Panc1 (cell line): ENCODE data around the gene PSMA6. TPM values are rescaled to one million over a fixed set of nuclear protein-coding genes. Genes with fewer than 3 reads are reported as not detected.
"Not testable (repeated sequence)": the region's sequence is repeated elsewhere in the genome, so short reads cannot be mapped to it uniquely, and the experiment has no call there.

Source experiments
- ATAC-seq: fragments of 200-7000 bp; cut with Tn5 transposase; 2 replicates; pipeline ENCODE4 v1.9.1; 2020; ENCODE audit warnings: mild to moderate bottlenecking, moderate library complexity
- BruUV-seq: library from RNA; stranded (reverse); fragments of 400-500 nt; replicated peaks from 2 replicates; lab custom pipeline; 2021; lab: Mats Ljungman, UMichigan
- CTCF ChIA-PET: fragments of 300-600 bp; sonication (Branson Sonifier 250); formaldehyde crosslinking; loops from one replicate; lab custom pipeline; 2022; ENCODE audit warnings: antibody characterized with exemption; lab: Charles Lee
- POLR2A ChIA-PET: fragments of 300-600 bp; sonication (Branson Sonifier 250); formaldehyde crosslinking; loops from one replicate; lab custom pipeline; 2022; ENCODE audit warnings: antibody characterized with exemption; lab: Charles Lee
- DNase-seq: peaks from one replicate; pipeline ENCODE4 v3.0.0-alpha.2; 2010; ENCODE audit warnings: low read depth, low spot score
- H3K27ac ChIP-seq: 2 replicates; pipeline ENCODE4 v1.5.1; 2011; ENCODE audit warnings: mild to moderate bottlenecking, low read length, inconsistent platforms
- H3K27me3 ChIP-seq: fragments of 200-500 bp; sonication (Bioruptor generic); 2 replicates; pipeline ENCODE4 v1.6.0; 2014; ENCODE audit warnings: low read length, inconsistent platforms; ENCODE audit not compliant: control insufficient read depth, insufficient read depth
- H3K36me3 ChIP-seq: fragments of 200-500 bp; sonication (Bioruptor generic); 2 replicates; pipeline ENCODE4 v1.5.1; 2014; ENCODE audit warnings: inconsistent platforms, mild to moderate bottlenecking, low read length, moderate library complexity; ENCODE audit not compliant: control insufficient read depth, insufficient read depth
- H3K4me1 ChIP-seq: 2 replicates; pipeline ENCODE4 v1.5.1; 2011; ENCODE audit warnings: inconsistent platforms, mild to moderate bottlenecking, low read length, moderate library complexity; ENCODE audit not compliant: control insufficient read depth, insufficient read depth
- H3K4me3 ChIP-seq, 2 experiments: 2 replicates each; pipeline ENCODE4 v1.5.1; 2011 to 2012; ENCODE audit warnings: low read depth in 2 of 2, low read length in 2 of 2, mild to moderate bottlenecking in 2 of 2, inconsistent platforms in 1 of 2, moderate library complexity in 1 of 2
- H3K9me3 ChIP-seq: fragments of 200-500 bp; sonication (Bioruptor generic); 2 replicates; pipeline ENCODE4 v1.5.1; 2014; ENCODE audit warnings: low read depth, mild to moderate bottlenecking, inconsistent platforms, low read length, moderate library complexity; ENCODE audit not compliant: control insufficient read depth, insufficient read depth
- POLR2AphosphoS5 ChIP-seq: IDR thresholded peaks from 2 replicates; pipeline ENCODE4 v1.6.1; 2012; ENCODE audit warnings: mild to moderate bottlenecking, low read depth, low read length, moderate library complexity
- SIN3A ChIP-seq: IDR thresholded peaks from 2 replicates; pipeline ENCODE4 v1.6.1; 2012; ENCODE audit warnings: low read depth, mild to moderate bottlenecking, low read length, moderate library complexity, borderline replicate concordance; ENCODE audit not compliant: insufficient read depth
- TCF7L2 ChIP-seq: IDR thresholded peaks from 2 replicates; pipeline ENCODE4 v1.6.1; 2011; ENCODE audit warnings: mild to moderate bottlenecking, low read depth, low read length, inconsistent platforms
- in situ Hi-C: cut with HindIII; loops from 2 replicates; pipeline ENCODE4 v1.10.0; 2016; ENCODE audit warnings: low sequenced_read_pairs, low pct_unique_long_range_greater_than_20kb
- intact Hi-C: fragments of 100-400 bp; cut with micrococcal nuclease; formaldehyde crosslinking; loops from one replicate; pipeline ENCODE4 v1.10.0; 2022; ENCODE audit not compliant: unreplicated experiment
- total RNA-seq: library from RNA; stranded (reverse); gene quantifications from one replicate; pipeline ENCODE4 v1.2.1, GENCODE V29; 2021; ENCODE audit not compliant: unreplicated experiment
- TF ChIP-seq, protein P1 (sequence below): fragments of 450-650 bp; IDR thresholded peaks from 2 replicates; pipeline ENCODE4 v1.5.1; 2017; ENCODE audit warnings: mild to moderate bottlenecking
- TF ChIP-seq, protein P2 (sequence below), 2 experiments: IDR thresholded peaks; 2 replicates each; pipeline ENCODE4 v1.6.1; 2011 to 2012; ENCODE audit warnings: low read depth in 2 of 2, control low read depth in 1 of 2, low read length in 1 of 2, mild to moderate bottlenecking in 1 of 2, moderate library complexity in 1 of 2; ENCODE audit not compliant: insufficient read depth in 1 of 2

The PSMA6 gene
- total RNA-seq, 1 experiment from 2014 or later, result 197 TPM

DNA sequence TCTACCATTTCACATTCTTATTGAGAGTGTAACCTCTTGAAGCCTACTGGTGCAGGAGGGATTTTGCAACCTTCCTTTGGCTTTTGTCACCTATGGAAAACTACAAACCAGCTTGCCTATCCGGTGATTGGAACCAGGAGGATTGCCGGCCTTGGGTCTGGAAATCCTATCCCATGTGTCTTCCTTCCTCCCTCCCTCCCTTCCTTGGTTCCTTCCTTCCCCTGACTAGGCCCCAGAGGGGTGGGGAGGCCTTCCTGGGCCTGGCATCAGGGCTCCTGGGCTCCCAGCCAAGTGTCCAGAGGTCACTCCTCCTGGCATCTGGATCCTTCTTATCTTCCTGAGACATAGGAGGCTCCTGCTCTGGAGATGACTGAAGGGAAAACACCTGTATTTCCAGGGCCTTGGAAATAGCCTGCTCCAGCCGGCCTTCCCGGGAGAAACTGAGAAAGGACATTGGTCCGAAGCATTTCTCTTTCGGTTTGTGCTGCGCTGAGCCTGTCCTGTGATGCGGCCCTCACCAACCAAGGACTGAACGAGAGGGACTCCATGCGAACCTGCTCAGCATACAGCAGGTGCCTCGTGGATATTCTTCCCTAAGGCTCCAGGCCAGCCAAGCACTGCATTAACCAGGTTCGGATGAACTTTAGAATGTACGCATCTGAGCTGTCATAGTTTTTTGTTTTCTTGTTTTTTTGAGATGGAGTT, 43.4 kb downstream of the PSMA6 start:
- in situ Hi-C loops, result no loop called here
- POLR2A ChIA-PET, result no interaction called here
- Histone ChIP-seq H3K9me3 (no peaks in the 10 kb centered on the region), H3K27me3 (no peaks in the 10 kb centered on the region), H3K36me3 (no peaks in the 10 kb centered on the region), H3K27ac (peak overlapping the region; percentile 93), H3K4me1 (peaks cover 70% of the 10 kb centered on the region), H3K4me3 (peak overlapping the region in 1 of 2 experiments; percentile 27; a peak in 2 of 4 replicates)
- CTCF ChIA-PET, result no interaction called here
- BruUV-seq, result no TSS peak
- intact Hi-C loops, result loop anchor here (5.0 kb wide), 1 partner anchor 72 kb away; no protein-coding TSS in a partner anchor
- peak; percentile 32; the same call in 1 of the 2 replicates for TF ChIP-seq TCF7L2
- TF ChIP-seq, protein P1, sequence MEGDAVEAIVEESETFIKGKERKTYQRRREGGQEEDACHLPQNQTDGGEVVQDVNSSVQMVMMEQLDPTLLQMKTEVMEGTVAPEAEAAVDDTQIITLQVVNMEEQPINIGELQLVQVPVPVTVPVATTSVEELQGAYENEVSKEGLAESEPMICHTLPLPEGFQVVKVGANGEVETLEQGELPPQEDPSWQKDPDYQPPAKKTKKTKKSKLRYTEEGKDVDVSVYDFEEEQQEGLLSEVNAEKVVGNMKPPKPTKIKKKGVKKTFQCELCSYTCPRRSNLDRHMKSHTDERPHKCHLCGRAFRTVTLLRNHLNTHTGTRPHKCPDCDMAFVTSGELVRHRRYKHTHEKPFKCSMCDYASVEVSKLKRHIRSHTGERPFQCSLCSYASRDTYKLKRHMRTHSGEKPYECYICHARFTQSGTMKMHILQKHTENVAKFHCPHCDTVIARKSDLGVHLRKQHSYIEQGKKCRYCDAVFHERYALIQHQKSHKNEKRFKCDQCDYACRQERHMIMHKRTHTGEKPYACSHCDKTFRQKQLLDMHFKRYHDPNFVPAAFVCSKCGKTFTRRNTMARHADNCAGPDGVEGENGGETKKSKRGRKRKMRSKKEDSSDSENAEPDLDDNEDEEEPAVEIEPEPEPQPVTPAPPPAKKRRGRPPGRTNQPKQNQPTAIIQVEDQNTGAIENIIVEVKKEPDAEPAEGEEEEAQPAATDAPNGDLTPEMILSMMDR, result no peak
- TF ChIP-seq SIN3A, result no peak
- ATAC-seq, result peak; percentile 39
- no peak for DNase-seq

DNA sequence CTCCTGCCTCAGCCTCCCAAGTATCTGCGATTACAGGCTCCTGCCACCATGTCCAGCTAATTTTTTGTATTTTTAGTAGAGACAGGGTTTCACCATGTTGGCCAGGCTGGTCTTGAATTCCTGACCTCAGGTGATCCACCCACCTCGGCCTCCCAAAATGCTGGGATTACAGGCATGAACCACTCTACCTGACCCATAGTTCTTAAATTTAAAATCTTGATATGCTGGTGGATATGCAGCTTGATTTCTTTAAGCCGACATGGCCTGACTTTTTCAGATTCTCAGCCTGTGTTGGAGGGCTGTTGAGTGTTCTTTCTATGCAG, 44.0 kb downstream of the PSMA6 start:
- H3K36me3 ChIP-seq, BruUV-seq, H3K27me3 ChIP-seq, POLR2A ChIA-PET, ATAC-seq, DNase-seq, H3K9me3 ChIP-seq, in situ Hi-C loops: not testable (repeated sequence)
- CTCF ChIA-PET, result interaction anchor here (0.6 kb wide), 1 partner anchor 42 kb away, joined by 8 read pairs; no protein-coding TSS in a partner anchor
- peak overlapping the region in 1 of 2 experiments; percentile 27; a peak in 2 of 4 replicates for H3K4me3 ChIP-seq
- H3K27ac ChIP-seq, result peak overlapping the region; percentile 93
- intact Hi-C loops, result loop anchor here (5.0 kb wide), 1 partner anchor 71 kb away; no protein-coding TSS in a partner anchor
- peaks cover 74% of the 10 kb centered on the region for H3K4me1 ChIP-seq

DNA sequence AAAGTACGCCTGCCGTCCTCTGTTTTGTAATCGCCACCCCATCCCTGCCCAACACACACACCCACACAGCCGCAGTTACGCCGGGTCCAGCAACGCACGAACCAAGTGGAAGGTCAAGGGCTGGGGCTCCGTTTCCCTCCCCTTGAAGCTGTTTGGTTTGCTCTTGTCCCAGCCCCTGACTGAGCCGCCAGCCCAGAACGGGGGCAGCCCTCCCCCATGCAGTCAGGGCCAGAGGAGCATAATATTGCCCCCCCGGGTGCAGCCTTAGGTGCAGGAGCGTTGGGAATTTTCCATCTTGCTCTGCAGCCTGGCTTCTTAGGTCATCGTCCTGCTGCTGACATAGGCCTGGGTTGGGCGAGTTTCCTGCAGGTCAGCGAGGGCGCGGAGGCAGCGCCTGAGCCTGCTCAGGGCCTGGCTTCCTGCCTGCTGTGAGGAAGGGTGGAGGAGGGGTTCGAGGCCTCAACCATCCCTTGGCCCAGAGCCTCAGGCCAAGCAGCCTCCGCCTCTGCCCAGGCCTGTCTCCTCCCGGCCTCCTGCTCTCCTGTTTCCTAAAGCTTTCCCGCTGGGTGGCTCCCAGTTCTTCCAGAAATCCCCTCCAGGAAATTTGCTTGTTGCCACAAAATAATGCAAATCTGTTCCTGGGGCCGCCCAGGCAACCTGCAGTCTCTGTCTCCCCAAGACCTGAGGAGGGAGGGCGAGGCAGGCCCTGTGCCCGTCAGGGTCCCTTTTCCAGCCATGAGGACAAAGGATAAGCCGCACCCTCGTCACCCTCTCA, 44.5 kb downstream of the PSMA6 start:
- Histone ChIP-seq H3K4me3 (peak overlapping the region in 1 of 2 experiments; percentile 20; a peak in 2 of 4 replicates), H3K27ac (peak overlapping the region; percentile 93), H3K9me3 (no peaks in the 10 kb centered on the region), H3K36me3 (no peaks in the 10 kb centered on the region), H3K27me3 (no peaks in the 10 kb centered on the region), H3K4me1 (peaks cover 75% of the 10 kb centered on the region)
- in situ Hi-C loops, result no loop called here
- BruUV-seq, result no TSS peak
- TF ChIP-seq POLR2AphosphoS5, result no peak
- TF ChIP-seq, protein P2, sequence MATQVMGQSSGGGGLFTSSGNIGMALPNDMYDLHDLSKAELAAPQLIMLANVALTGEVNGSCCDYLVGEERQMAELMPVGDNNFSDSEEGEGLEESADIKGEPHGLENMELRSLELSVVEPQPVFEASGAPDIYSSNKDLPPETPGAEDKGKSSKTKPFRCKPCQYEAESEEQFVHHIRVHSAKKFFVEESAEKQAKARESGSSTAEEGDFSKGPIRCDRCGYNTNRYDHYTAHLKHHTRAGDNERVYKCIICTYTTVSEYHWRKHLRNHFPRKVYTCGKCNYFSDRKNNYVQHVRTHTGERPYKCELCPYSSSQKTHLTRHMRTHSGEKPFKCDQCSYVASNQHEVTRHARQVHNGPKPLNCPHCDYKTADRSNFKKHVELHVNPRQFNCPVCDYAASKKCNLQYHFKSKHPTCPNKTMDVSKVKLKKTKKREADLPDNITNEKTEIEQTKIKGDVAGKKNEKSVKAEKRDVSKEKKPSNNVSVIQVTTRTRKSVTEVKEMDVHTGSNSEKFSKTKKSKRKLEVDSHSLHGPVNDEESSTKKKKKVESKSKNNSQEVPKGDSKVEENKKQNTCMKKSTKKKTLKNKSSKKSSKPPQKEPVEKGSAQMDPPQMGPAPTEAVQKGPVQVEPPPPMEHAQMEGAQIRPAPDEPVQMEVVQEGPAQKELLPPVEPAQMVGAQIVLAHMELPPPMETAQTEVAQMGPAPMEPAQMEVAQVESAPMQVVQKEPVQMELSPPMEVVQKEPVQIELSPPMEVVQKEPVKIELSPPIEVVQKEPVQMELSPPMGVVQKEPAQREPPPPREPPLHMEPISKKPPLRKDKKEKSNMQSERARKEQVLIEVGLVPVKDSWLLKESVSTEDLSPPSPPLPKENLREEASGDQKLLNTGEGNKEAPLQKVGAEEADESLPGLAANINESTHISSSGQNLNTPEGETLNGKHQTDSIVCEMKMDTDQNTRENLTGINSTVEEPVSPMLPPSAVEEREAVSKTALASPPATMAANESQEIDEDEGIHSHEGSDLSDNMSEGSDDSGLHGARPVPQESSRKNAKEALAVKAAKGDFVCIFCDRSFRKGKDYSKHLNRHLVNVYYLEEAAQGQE (IDR thresholded peaks at IDR 0.05; ENCODE audit: insufficient read depth in 1 of 2, low read depth in 2 of 2, low read length in 1 of 2), result 0 out of 4 replicates have a peak, but pooled peaks of 1 of the 2 experiments have one; percentile 46
- POLR2A ChIA-PET, result no interaction called here
- DNase-seq, result no peak
- CTCF ChIA-PET, result interaction anchor here (0.5 to 0.6 kb wide), 4 partner anchors 8 to 54 kb away, joined by 4 to 8 read pairs (median 6); no protein-coding TSS in a partner anchor
- intact Hi-C loops, result loop anchor here (5.0 kb wide), 1 partner anchor 71 kb away; no protein-coding TSS in a partner anchor
- ATAC-seq, result peak; percentile 76
